A673 (cell line): ENCODE results near the gene OXSR1.

ENCODE experiments used
- EZH2 ChIP-seq: fragments of 200-600 bp; sonication (generic); IDR thresholded peaks from 2 replicates; pipeline ENCODE4 v1.6.1; 2017; ENCODE audit warnings: borderline replicate concordance, low read depth, mild to moderate bottlenecking, mixed read lengths, antibody characterized with exemption, low read length; ENCODE audit not compliant: poor library complexity, severe bottlenecking
- TF ChIP-seq, protein P1 (sequence below): fragments of 300-800, 200-600 bp; sonication (generic); conservative IDR thresholded peaks from 2 replicates; pipeline ENCODE4 v1.5.1; 2017; ENCODE audit warnings: low read depth, mild to moderate bottlenecking, antibody characterized with exemption, low read length, moderate library complexity, mixed read lengths

DNA sequence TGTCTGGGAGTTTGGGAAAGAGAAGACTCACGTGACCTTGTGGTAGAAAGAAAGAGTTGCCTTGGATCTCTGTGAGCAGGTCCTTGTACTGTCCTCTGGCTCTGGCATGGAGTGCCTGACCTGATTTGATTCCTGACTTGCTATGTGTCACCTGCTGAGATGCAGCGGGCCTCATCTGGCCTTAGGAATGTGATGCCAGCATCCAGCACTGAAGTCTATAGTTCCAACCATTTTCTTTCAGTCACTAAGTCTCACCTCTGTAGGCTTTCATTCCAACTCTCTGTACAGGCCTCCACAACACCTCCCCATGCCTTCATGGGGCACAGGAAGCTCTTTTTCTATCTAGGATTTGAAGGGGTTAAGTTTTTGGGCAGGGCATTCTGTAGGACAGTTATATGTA lies 12.1 kb upstream of the OXSR1 start:
- TF ChIP-seq, protein P1, sequence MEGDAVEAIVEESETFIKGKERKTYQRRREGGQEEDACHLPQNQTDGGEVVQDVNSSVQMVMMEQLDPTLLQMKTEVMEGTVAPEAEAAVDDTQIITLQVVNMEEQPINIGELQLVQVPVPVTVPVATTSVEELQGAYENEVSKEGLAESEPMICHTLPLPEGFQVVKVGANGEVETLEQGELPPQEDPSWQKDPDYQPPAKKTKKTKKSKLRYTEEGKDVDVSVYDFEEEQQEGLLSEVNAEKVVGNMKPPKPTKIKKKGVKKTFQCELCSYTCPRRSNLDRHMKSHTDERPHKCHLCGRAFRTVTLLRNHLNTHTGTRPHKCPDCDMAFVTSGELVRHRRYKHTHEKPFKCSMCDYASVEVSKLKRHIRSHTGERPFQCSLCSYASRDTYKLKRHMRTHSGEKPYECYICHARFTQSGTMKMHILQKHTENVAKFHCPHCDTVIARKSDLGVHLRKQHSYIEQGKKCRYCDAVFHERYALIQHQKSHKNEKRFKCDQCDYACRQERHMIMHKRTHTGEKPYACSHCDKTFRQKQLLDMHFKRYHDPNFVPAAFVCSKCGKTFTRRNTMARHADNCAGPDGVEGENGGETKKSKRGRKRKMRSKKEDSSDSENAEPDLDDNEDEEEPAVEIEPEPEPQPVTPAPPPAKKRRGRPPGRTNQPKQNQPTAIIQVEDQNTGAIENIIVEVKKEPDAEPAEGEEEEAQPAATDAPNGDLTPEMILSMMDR: no peak
- TF ChIP-seq EZH2: no peak
